HCT116 (cell line): Measurements from ENCODE around the gene MVK. TPM values are rescaled to one million over a fixed set of nuclear protein-coding genes. Genes with fewer than 3 reads are reported as not detected.

ENCODE experiments used
- ATAC-seq: fragments of 200-7000 bp; cut with Tn5 transposase; 2 replicates; pipeline ENCODE4 v1.9.1; 2020; ENCODE audit warnings: mild to moderate bottlenecking, moderate library complexity
- BruUV-seq: library from RNA; stranded (reverse); fragments of 400-500 nt; replicated peaks from 2 replicates; lab custom pipeline; 2021; lab: Mats Ljungman, UMichigan
- CTCF ChIA-PET: fragments of 300-600 bp; sonication (Branson Sonifier 250); formaldehyde crosslinking; loops from one replicate; lab custom pipeline; 2021; ENCODE audit warnings: antibody characterized with exemption; lab: Charles Lee
- POLR2A ChIA-PET: fragments of 300-600, 350-600 bp; sonication (Branson Sonifier 250); formaldehyde crosslinking; loops from one replicate; lab custom pipeline; 2021; ENCODE audit warnings: antibody characterized with exemption; lab: Charles Lee
- RAD21 ChIA-PET, 2 experiments: fragments of 300-600 bp; sonication (Branson Sonifier 250); formaldehyde crosslinking; loops; one replicate each; lab custom pipeline; 2023; ENCODE audit warnings: low total read pairs in 2 of 2; ENCODE audit not compliant: uncharacterized antibody in 2 of 2, unreplicated experiment in 2 of 2, low non-redundant PET in 1 of 2; lab: Charles Lee
- DNase-seq: peaks from one replicate; pipeline ENCODE4 v3.0.0-alpha.2; 2010; ENCODE audit warnings: low read depth, low spot score
- H2AFZ ChIP-seq: fragments of 200-600 bp; shearing (Covaris generic), sonication (generic); 2 replicates; pipeline ENCODE4 v1.6.1; 2017; ENCODE audit warnings: low read depth, mixed run types, mixed read lengths, antibody characterized with exemption, low read length; ENCODE audit not compliant: poor library complexity, severe bottlenecking
- H3K27ac ChIP-seq: 2 replicates; pipeline ENCODE4 v1.5.1; 2012; ENCODE audit warnings: low read depth, low read length
- H3K27me3 ChIP-seq: fragments of 200-600 bp; sonication (generic); 2 replicates; pipeline ENCODE4 v1.6.1; 2016; ENCODE audit warnings: mixed run types, low read length, mixed read lengths; ENCODE audit not compliant: insufficient read depth
- H3K36me3 ChIP-seq, 2 experiments: fragments of 200-500 bp in 1 of 2; fragments of 200-600 bp in 1 of 2; sonication (Bioruptor generic) in 1 of 2; sonication (generic) in 1 of 2; 2 replicates each; pipeline versions ENCODE4 v1.5.1 to v1.6.1; 2014 to 2016; ENCODE audit warnings: low read length in 2 of 2, inconsistent platforms in 1 of 2, mixed read lengths in 1 of 2, mixed run types in 1 of 2; ENCODE audit not compliant: insufficient read depth in 2 of 2, control insufficient read depth in 1 of 2
- H3K4me1 ChIP-seq, 2 experiments: fragments of 200-600 bp in 1 of 2; sonication (generic) in 1 of 2; 2 replicates each; pipeline versions ENCODE4 v1.5.1 to v1.6.1; 2012 to 2017; ENCODE audit warnings: low read length in 2 of 2, inconsistent platforms in 1 of 2, mild to moderate bottlenecking in 1 of 2, mixed read lengths in 1 of 2, mixed run types in 1 of 2, moderate library complexity in 1 of 2; ENCODE audit not compliant: insufficient read depth in 2 of 2, control insufficient read depth in 1 of 2
- H3K4me2 ChIP-seq: fragments of 200-600 bp; sonication (generic); 2 replicates; pipeline ENCODE4 v1.6.1; 2017; ENCODE audit warnings: mixed run types, low read length, mixed read lengths
- H3K4me3 ChIP-seq, 2 experiments: fragments of 200-600 bp in 1 of 2; sonication (generic) in 1 of 2; replicated peaks in 1 of 2; 2 replicates each; pipeline ENCODE4 v1.5.1; 2011 to 2016; ENCODE audit warnings: low read length in 2 of 2, control low read depth in 1 of 2, low read depth in 1 of 2, mild to moderate bottlenecking in 1 of 2, mixed read lengths in 1 of 2, mixed run types in 1 of 2
- H3K79me2 ChIP-seq: fragments of 200-600 bp; sonication (generic); 2 replicates; pipeline ENCODE4 v1.6.1; 2017; ENCODE audit warnings: mild to moderate bottlenecking, mixed run types, low read length, moderate library complexity, mixed read lengths; ENCODE audit not compliant: insufficient read depth
- H3K9ac ChIP-seq: fragments of 200-600 bp; sonication (generic); 2 replicates; pipeline ENCODE4 v1.6.1; 2016; ENCODE audit warnings: low read length, mixed read lengths
- H3K9me2 ChIP-seq: fragments of 200-600 bp; sonication (generic), shearing (Covaris generic); 2 replicates; pipeline ENCODE4 v1.6.1; 2017; ENCODE audit warnings: mixed run types, mild to moderate bottlenecking, moderate library complexity; ENCODE audit not compliant: insufficient read depth
- H3K9me3 ChIP-seq, 2 experiments: fragments of 200-500 bp in 1 of 2; fragments of 200-600 bp in 1 of 2; sonication (Bioruptor generic) in 1 of 2; sonication (generic) in 1 of 2; 2 replicates each; pipeline ENCODE4 v1.6.1; 2014 to 2017; ENCODE audit warnings: low read length in 2 of 2, mixed read lengths in 2 of 2, inconsistent platforms in 1 of 2, low read depth in 1 of 2, mild to moderate bottlenecking in 1 of 2, mixed run types in 1 of 2, moderate library complexity in 1 of 2; ENCODE audit not compliant: control insufficient read depth in 1 of 2, insufficient read depth in 1 of 2
- H4K20me1 ChIP-seq: fragments of 200-600 bp; sonication (generic), shearing (Covaris generic); 2 replicates; pipeline ENCODE4 v1.6.1; 2017; ENCODE audit warnings: mixed run types, mild to moderate bottlenecking, moderate library complexity; ENCODE audit not compliant: insufficient read depth
- ATF3 ChIP-seq: IDR thresholded peaks from 2 replicates; pipeline ENCODE4 v1.6.1; 2012
- CBX3 ChIP-seq: IDR thresholded peaks from 2 replicates; pipeline ENCODE4 v1.6.1; 2012; ENCODE audit warnings: low read depth
- CEBPB ChIP-seq: IDR thresholded peaks from 2 replicates; pipeline ENCODE4 v1.6.1; 2012; ENCODE audit warnings: low read depth
- EGR1 ChIP-seq: IDR thresholded peaks from 2 replicates; pipeline ENCODE4 v1.6.1; 2012; ENCODE audit warnings: low read depth
- EZH2 ChIP-seq: fragments of 200-600 bp; sonication (generic); IDR thresholded peaks from 2 replicates; pipeline ENCODE4 v1.6.1; 2017; ENCODE audit warnings: antibody characterized with exemption, mixed run types
- FOSL1 ChIP-seq: IDR thresholded peaks from 2 replicates; pipeline ENCODE4 v1.6.1; 2012; ENCODE audit warnings: low read depth
- JUND ChIP-seq: IDR thresholded peaks from 2 replicates; pipeline ENCODE4 v1.6.1; 2012
- POLR2A ChIP-seq: IDR thresholded peaks from 2 replicates; pipeline ENCODE4 v1.7.0; 2011; ENCODE audit warnings: borderline replicate concordance; ENCODE audit not compliant: insufficient read depth, insufficient read length; ENCODE audit errors: extremely low read depth
- POLR2AphosphoS5 ChIP-seq: IDR thresholded peaks from 2 replicates; pipeline ENCODE4 v1.6.1; 2011; ENCODE audit warnings: mild to moderate bottlenecking, low read depth, low read length, moderate library complexity
- REST ChIP-seq: IDR thresholded peaks from 2 replicates; pipeline ENCODE4 v1.6.1; 2012; ENCODE audit warnings: low read depth
- SP1 ChIP-seq: IDR thresholded peaks from 2 replicates; pipeline ENCODE4 v1.6.1; 2012; ENCODE audit warnings: low read depth
- TCF7L2 ChIP-seq: IDR thresholded peaks from 2 replicates; pipeline ENCODE4 v1.7.0; 2011; ENCODE audit warnings: borderline replicate concordance, inconsistent platforms; ENCODE audit not compliant: insufficient read depth, insufficient read length; ENCODE audit errors: extremely low read depth
- YY1 ChIP-seq: IDR thresholded peaks from 2 replicates; pipeline ENCODE4 v1.6.1; 2011; ENCODE audit warnings: low read length, low read depth, moderate library complexity, mild to moderate bottlenecking; ENCODE audit not compliant: insufficient replicate concordance; ENCODE audit errors: extremely low read depth
- ZNF274 ChIP-seq: fragments of 200-500 bp; sonication (Bioruptor generic); IDR thresholded peaks from 2 replicates; pipeline ENCODE4 v1.6.1; 2014; ENCODE audit warnings: mild to moderate bottlenecking, low read depth, low read length, inconsistent platforms
- intact Hi-C: fragments of 100-400 bp; cut with micrococcal nuclease; formaldehyde crosslinking; loops from 2 replicates; pipeline ENCODE4 v1.10.0; 2022
- total RNA-seq: library from RNA; stranded (reverse); gene quantifications from one replicate; pipeline ENCODE4 v1.2.1, GENCODE V29; 2021; ENCODE audit not compliant: unreplicated experiment

The MVK gene
- total RNA-seq, 1 experiment from 2014 or later: 17.3 TPM

GRCh38 chr12:109586385-109587296, 13.0 kb downstream of the MVK start:
- Histone ChIP-seq H3K9ac (no peak overlapping the region), H3K9me3 (no peaks in the 10 kb centered on the region), H3K4me1 (peaks cover 7 to 18% of the 10 kb centered on the region in 2 experiments), H3K9me2 (no peaks in the 10 kb centered on the region), H3K27me3 (no peaks in the 10 kb centered on the region), H3K79me2 (no peaks in the 10 kb centered on the region), H3K4me2 (no peak overlapping the region), H3K27ac (no peak overlapping the region), H2AFZ (no peak overlapping the region), H3K4me3 (no peak overlapping the region), H4K20me1 (no peaks in the 10 kb centered on the region), H3K36me3 (peaks cover 0 to 3% of the 10 kb centered on the region in 2 experiments; a peak in 1 of 4 replicates)
- intact Hi-C loops: no loop called here
- ChIA-PET POLR2A (no interaction called here), RAD21 (no interaction called here), CTCF (interaction anchor here (1.1 to 2.0 kb wide), 2 partner anchors 11 to 13 kb away, joined by 3 to 9 read pairs; partner anchors contain the start of gene MVK)
- no peak for TF ChIP-seq REST
- BruUV-seq: no TSS peak
- ATAC-seq (no peak), DNase-seq (no peak)

GRCh38 chr12:109587921-109588320, 14.3 kb downstream of the MVK start:
- no peak overlapping the region for H3K4me2 ChIP-seq
- no peak overlapping the region for H3K9ac ChIP-seq
- H3K9me2 ChIP-seq: no peaks in the 10 kb centered on the region
- no peaks in the 10 kb centered on the region for H4K20me1 ChIP-seq
- H3K27me3 ChIP-seq: no peaks in the 10 kb centered on the region
- ATAC-seq (no peak), DNase-seq (no peak)
- ChIA-PET RAD21 (no interaction called here), POLR2A (no interaction called here), CTCF (no interaction called here)
- no peaks in the 10 kb centered on the region for H3K79me2 ChIP-seq
- intact Hi-C loops: no loop called here
- H3K9me3 ChIP-seq: no peaks in the 10 kb centered on the region
- no TSS peak for BruUV-seq
- H3K36me3 ChIP-seq: peaks cover 0 to 3% of the 10 kb centered on the region in 2 experiments; a peak in 1 of 4 replicates
- peaks cover 0 to 5% of the 10 kb centered on the region in 2 experiments; a peak in 1 of 4 replicates for H3K4me1 ChIP-seq
- no peak overlapping the region for H3K27ac ChIP-seq
- no peak overlapping the region for H3K4me3 ChIP-seq
- H2AFZ ChIP-seq: no peak overlapping the region
- TF ChIP-seq POLR2AphosphoS5 (no peak), ZNF274 (no peak), POLR2A (no peak), EZH2 (no peak), ATF3 (no peak), CEBPB (no peak), TCF7L2 (no peak), YY1 (no peak), JUND (no peak), EGR1 (no peak), SP1 (no peak), CBX3 (no peak), FOSL1 (no peak)
